ENCODE data around the gene FASLG.

GRCh38 chr1:172630868-172631267 lies 28.0 kb upstream of the FASLG start:
- TF ChIP-seq POLR2A (IDR thresholded peaks at IDR 0.05; ENCODE audit: low read depth, low read length) (no peak), TAF1 (IDR thresholded peaks at IDR 0.05; ENCODE audit: low read depth, low read length) (no peak), POU2F2 (IDR thresholded peaks at IDR 0.05; ENCODE audit: low read depth, low read length) (no peak), POLR2AphosphoS5 (IDR thresholded peaks at IDR 0.05; ENCODE audit: low read depth, low read length) (no peak)
